Hepatocyte (in vitro differentiated cells): ENCODE measurements around the gene TMEM59. TPM values are rescaled to one million over a fixed set of nuclear protein-coding genes. Genes with fewer than 3 reads are reported as not detected.

Source experiments
- DNase-seq: peaks from one replicate; pipeline ENCODE4 v3.0.0-alpha.2; 2016; ENCODE audit warnings: low spot score
- H2AFZ ChIP-seq: fragments of 200-600 bp; sonication (generic); 2 replicates; pipeline ENCODE4 v1.6.0; 2016; ENCODE audit warnings: antibody characterized with exemption, mild to moderate bottlenecking
- H3K27ac ChIP-seq: fragments of 200-600 bp; sonication (generic); 2 replicates; pipeline ENCODE4 v1.5.1; 2016; ENCODE audit warnings: mild to moderate bottlenecking
- H3K27me3 ChIP-seq: fragments of 200-600 bp; sonication (generic); 2 replicates; pipeline ENCODE4 v1.6.1; 2016
- H3K36me3 ChIP-seq: fragments of 200-600 bp; sonication (generic); replicated peaks from 2 replicates; pipeline ENCODE4 v1.5.1; 2016; ENCODE audit warnings: low read depth; ENCODE audit not compliant: insufficient read depth
- H3K4me1 ChIP-seq: fragments of 200-600 bp; sonication (generic); 2 replicates; pipeline ENCODE4 v1.5.1; 2016; ENCODE audit warnings: mild to moderate bottlenecking, moderate library complexity; ENCODE audit not compliant: insufficient read depth
- H3K4me2 ChIP-seq: fragments of 200-600 bp; sonication (generic); 2 replicates; pipeline ENCODE4 v1.6.0; 2016
- H3K4me3 ChIP-seq: fragments of 200-600 bp; sonication (generic); 2 replicates; pipeline ENCODE4 v1.5.1; 2016; ENCODE audit warnings: mild to moderate bottlenecking
- H3K79me2 ChIP-seq: fragments of 200-600 bp; sonication (generic); 2 replicates; pipeline ENCODE4 v1.6.0; 2017; ENCODE audit warnings: mild to moderate bottlenecking
- H3K9me2 ChIP-seq: fragments of 200-600 bp; sonication (generic); replicated peaks from 2 replicates; pipeline ENCODE4 v1.6.0; 2017; ENCODE audit warnings: mild to moderate bottlenecking; ENCODE audit not compliant: insufficient read depth
- H3K9me3 ChIP-seq: fragments of 200-600 bp; sonication (generic); 2 replicates; pipeline ENCODE4 v1.5.1; 2016; ENCODE audit warnings: low read depth, mild to moderate bottlenecking
- H4K20me1 ChIP-seq: fragments of 200-600 bp; sonication (generic); 2 replicates; pipeline ENCODE4 v1.6.0; 2016; ENCODE audit warnings: mild to moderate bottlenecking; ENCODE audit not compliant: insufficient read depth, poor library complexity, severe bottlenecking
- EZH2 ChIP-seq: fragments of 200-600 bp; sonication (generic); IDR thresholded peaks from 2 replicates; pipeline ENCODE4 v1.6.1; 2016; ENCODE audit warnings: antibody characterized with exemption, mild to moderate bottlenecking, borderline replicate concordance
- EZH2phosphoT487 ChIP-seq: fragments of 200-600 bp; sonication (generic); IDR thresholded peaks from one replicate; pipeline ENCODE4 v1.6.1; 2018; ENCODE audit warnings: antibody characterized with exemption, mild to moderate bottlenecking, low read depth, moderate library complexity; ENCODE audit not compliant: unreplicated experiment, severe bottlenecking
- WGBS: methylation state at CpG from one replicate; pipeline ENCODE4 v1.1.6; 2016; ENCODE audit warnings: low lambda C conversion rate; ENCODE audit errors: missing lambda C conversion rate; 5-methylcytosine and 5-hydroxymethylcytosine counted together
- polyA plus RNA-seq: library from polyadenylated mRNA; unstranded; fragments of >200 nt; fragmentation: Nextera tagmentation; extraction: Ambion mirVana; gene quantifications from 2 replicates; pipeline ENCODE4 v1.2.1, GENCODE V29; 2016
- total RNA-seq: library from RNA; depleted of rRNA; stranded (reverse); fragments of >200 nt; gene quantifications from 2 replicates; pipeline ENCODE4 v1.2.3, GENCODE V29; 2014
- TF ChIP-seq, protein P1 (sequence below): fragments of 200-600 bp; sonication (generic); IDR thresholded peaks from 2 replicates; pipeline ENCODE4 v1.5.1; 2016; ENCODE audit warnings: antibody characterized with exemption, mild to moderate bottlenecking; ENCODE audit not compliant: poor library complexity

The TMEM59 gene
- total and polyA plus RNA-seq, 2 experiments from 2014 or later: 714 to 1,181 TPM

DNA sequence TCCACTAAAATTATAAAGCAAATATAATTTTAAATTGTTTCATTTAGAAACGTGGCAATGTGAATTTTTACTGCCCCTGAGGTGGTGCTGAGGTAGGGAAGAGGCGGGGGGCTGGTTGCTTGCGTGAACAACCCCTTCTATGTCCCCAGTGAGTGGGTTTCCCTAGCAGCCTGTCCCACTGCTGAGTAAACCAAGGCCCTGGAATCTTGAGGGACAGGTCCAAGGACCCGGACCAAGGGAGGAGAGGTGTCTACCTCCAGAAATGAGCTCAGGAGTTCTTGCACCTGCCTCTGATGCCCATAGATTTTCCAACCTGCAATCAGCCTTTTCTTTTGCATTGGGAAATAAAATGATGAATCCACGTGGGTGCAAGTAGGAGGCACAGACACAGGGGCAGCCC lies 34.4 kb downstream of the TMEM59 start:
- Histone ChIP-seq H3K27ac (no peak overlapping the region), H3K9me3 (no peaks in the 10 kb centered on the region), H2AFZ (no peak overlapping the region), H3K36me3 (no peaks in the 10 kb centered on the region), H3K27me3 (no peaks in the 10 kb centered on the region), H3K9me2 (no peaks in the 10 kb centered on the region), H4K20me1 (no peaks in the 10 kb centered on the region), H3K4me1 (peaks cover 13% of the 10 kb centered on the region), H3K79me2 (no peaks in the 10 kb centered on the region), H3K4me2 (no peak overlapping the region), H3K4me3 (no peak overlapping the region)
- WGBS: 81% methylated on average over 5 of the region's 5 CpGs
- DNase-seq: no peak
- TF ChIP-seq, protein P1, sequence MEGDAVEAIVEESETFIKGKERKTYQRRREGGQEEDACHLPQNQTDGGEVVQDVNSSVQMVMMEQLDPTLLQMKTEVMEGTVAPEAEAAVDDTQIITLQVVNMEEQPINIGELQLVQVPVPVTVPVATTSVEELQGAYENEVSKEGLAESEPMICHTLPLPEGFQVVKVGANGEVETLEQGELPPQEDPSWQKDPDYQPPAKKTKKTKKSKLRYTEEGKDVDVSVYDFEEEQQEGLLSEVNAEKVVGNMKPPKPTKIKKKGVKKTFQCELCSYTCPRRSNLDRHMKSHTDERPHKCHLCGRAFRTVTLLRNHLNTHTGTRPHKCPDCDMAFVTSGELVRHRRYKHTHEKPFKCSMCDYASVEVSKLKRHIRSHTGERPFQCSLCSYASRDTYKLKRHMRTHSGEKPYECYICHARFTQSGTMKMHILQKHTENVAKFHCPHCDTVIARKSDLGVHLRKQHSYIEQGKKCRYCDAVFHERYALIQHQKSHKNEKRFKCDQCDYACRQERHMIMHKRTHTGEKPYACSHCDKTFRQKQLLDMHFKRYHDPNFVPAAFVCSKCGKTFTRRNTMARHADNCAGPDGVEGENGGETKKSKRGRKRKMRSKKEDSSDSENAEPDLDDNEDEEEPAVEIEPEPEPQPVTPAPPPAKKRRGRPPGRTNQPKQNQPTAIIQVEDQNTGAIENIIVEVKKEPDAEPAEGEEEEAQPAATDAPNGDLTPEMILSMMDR: no peak
- no peak for TF ChIP-seq EZH2
- TF ChIP-seq EZH2phosphoT487: no peak

DNA sequence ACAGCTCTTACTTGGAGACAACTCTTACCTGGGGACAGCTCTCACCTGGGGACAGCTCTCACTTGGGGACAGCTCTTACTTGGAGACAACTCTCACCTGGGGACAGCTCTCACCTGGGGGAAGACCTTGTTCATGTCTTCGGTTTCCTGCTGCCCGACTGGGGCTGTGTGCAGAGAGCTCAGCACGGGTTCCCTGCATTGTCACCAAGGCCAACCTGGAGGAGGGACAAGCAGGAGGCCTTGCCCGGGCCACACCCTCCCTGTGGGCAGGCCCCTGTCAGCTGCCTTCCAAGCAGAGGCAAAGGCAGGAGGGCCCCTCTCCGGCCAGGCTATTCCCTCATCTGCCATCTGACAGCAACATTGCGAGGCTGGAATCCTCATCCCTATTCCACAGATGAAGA lies 35.0 kb downstream of the TMEM59 start, which contains the start of gene LDLRAD1:
LDLRAD1 (minus strand) TSS at position 208 of the 400 bp plus-strand sequence; CDS start at position 134, 74 bp downstream.
- WGBS: 50% methylated on average over 6 of the region's 6 CpGs
- H3K4me2 ChIP-seq: peak within 1 kb of the TSS; percentile 16
- H3K9me2 ChIP-seq: no peaks in the 10 kb centered on the region
- peak within 1 kb of the TSS; percentile 40 for H3K27ac ChIP-seq
- peak; percentile 66 for DNase-seq
- H3K4me3 ChIP-seq: no peak within 1 kb of the TSS
- TF ChIP-seq EZH2phosphoT487 (no peak), EZH2 (no peak)
- TF ChIP-seq, protein P1: no peak
- peaks cover 13% of the 10 kb centered on the region for H3K4me1 ChIP-seq
- H2AFZ ChIP-seq: no peak within 1 kb of the TSS
- no peaks in the 10 kb centered on the region for H3K36me3 ChIP-seq
- no peaks in the 10 kb centered on the region for H4K20me1 ChIP-seq
- H3K27me3 ChIP-seq: no peaks in the 10 kb centered on the region
- H3K79me2 ChIP-seq: no peaks in the 10 kb centered on the region
- H3K9me3 ChIP-seq: no peaks in the 10 kb centered on the region

DNA sequence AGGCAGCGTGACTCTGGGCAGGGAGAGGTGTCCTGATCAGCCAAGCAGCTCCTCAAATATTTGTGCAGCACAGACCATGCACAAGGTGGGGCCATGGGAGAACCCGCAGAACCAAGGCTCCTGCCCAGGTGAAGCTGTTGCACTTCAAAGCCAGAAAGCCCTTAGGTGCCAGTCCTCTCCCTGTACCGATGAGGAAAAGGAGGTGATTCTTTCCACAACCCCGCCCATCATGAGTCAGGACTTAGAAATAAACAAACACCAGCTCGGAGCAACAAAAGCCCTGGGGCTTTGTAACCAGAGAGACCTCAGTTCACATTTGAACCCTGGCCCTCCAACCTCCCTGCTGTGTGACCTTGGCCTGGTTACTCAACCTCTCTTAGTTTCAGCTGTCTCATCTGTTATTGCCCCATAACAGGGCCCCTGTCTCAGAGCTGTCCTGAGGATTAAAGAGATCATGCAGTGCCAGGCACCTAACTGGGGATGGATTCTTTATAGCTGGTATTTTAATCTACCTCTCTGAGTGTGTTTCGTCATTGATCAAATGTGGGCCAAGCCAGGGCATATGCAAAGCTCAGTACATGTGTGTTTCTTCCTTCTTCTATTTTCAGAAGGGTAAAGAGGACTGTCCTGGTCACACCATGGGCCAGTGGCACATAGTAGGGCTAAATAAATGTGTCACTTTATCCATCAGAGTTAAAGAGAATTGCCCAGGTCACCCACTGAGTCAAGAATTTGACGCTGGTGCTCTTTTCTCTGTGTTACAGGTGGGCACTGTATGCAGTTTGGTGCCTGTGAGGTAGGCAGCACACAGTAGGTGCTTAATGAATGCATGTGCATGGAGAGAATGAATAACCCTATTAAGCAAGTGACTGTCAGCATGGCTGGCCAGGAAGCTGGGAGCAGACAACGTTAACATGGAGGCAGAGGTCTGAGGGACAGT lies 36.4 kb downstream of the TMEM59 start:
- no peaks in the 10 kb centered on the region for H3K79me2 ChIP-seq
- H3K9me3 ChIP-seq: no peaks in the 10 kb centered on the region
- no peaks in the 10 kb centered on the region for H3K9me2 ChIP-seq
- H3K4me2 ChIP-seq: no peak overlapping the region
- peaks cover 13% of the 10 kb centered on the region for H3K4me1 ChIP-seq
- no peak overlapping the region for H3K4me3 ChIP-seq
- TF ChIP-seq, protein P1: no peak
- no peaks in the 10 kb centered on the region for H3K27me3 ChIP-seq
- peak; percentile 81 for DNase-seq
- no peaks in the 10 kb centered on the region for H4K20me1 ChIP-seq
- H2AFZ ChIP-seq: no peak overlapping the region
- H3K27ac ChIP-seq: peak overlapping the region; percentile 39
- 42% methylated on average over 8 of the region's 8 CpGs for WGBS
- H3K36me3 ChIP-seq: no peaks in the 10 kb centered on the region
